DMS114 treated with DMSO at 0.1 percent for 48 hours (cell line): ENCODE data around the gene FAM20C.

ENCODE experiments used
- DNase-seq: peaks from one replicate; lab custom pipeline; 2025; ENCODE audit not compliant: unreplicated experiment; lab: John Stamatoyannopoulos, UW

Gene FAM20C

DNA sequence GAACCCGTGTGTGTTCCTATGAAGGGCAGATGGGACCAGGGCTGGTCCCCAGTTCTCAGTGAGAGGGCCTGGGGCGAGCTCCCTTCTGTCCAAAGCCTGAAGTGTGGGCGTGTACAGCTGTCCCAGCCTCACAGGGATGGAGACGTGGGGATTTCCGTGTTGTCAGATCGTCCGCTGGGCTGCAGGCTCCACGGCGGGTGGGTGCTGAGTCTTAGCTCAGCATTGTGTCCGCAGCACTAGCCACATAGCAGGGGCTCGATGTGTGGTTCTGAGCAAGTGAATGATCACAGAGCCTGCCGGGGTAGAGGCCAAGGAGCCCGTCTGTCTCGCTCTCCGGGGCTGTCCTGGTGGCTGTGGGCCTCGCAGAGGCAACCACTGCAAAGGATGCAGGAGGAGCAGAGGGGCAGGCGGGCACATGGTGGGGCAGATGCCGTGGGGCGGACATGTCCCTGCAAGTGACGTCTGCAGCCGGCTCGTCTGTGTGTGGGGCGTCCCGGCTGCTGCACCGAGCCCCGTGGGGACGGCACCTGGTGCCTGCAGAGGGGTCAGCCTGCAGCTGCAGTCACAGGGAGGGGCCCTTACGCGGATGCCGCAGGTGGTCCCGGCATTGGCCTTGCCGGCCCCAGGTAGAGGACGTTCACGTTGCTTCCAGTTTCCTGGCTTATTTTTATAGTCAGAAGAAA is 30.9 kb downstream of the FAM20C start:
- DNase-seq, result no peak

DNA sequence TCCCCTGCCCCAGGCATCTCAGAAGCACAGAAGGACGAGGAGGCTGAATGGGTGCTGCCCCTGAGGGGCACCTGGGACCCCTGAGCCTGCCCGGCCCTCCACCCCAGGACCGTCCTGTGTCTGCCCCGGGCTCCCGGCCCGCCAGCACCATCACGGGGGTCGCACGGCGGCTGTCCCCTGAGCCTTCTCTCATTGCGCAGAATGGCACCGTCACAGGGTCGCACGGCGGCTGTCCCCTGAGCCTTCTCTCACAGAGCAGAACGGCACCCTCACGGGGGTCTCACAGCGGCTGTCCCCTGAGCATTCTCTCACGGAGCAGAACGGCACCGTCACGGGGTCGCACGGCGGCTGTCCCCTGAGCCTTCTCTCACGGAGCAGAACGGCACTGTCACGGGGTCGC is 31.5 kb downstream of the FAM20C start:
- DNase-seq, result no peak

DNA sequence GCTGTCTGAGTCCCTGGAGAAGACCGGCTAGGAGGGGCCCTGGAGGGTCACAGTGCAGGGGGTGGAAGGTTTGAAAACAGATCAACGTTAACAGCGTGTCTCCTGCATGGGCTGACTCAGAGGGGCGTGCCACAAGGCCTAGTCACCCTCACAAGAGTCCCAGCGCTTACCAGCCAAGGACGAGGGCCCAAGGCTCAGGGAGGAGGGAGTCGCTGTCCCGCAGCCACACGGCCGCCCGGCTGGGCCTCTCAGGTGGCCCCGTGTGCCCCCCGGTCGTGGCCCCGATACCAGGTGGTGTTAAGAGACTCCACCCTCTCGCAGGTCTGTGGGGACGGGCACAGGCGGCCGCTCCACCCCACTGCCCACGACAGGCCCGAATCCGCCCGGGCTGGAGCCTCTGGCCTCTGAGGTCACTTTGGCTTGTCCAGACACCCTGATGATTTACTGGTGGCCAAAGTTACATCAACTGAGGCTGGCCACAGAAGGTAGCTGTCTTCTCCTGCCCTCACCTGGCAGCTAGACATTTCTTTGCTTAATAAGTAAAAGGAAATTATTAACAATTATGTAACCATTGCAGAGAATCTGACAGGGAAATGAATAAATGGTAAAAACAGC is 34.0 kb downstream of the FAM20C start:
- no peak for DNase-seq

DNA sequence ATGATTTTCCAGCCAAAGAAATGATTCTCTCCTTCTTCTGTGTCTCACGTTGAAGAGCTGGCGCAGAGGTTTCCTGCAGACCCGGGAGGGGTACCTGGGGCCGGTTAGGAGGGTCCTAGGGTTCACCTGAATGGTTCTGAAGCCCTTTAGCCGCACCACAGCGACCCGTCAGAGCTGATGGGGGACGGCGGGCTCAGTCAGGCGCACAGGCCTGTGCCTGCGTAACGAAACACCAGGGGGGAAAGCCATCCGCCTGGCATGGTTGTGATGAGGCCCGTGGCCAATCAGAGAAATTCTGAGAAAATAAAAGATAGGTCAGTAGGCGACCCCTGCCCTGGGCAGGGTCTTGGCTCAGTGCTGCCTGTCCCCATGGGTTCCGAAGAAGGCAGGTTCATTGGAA is 35.6 kb downstream of the FAM20C start:
- DNase-seq, result no peak

DNA sequence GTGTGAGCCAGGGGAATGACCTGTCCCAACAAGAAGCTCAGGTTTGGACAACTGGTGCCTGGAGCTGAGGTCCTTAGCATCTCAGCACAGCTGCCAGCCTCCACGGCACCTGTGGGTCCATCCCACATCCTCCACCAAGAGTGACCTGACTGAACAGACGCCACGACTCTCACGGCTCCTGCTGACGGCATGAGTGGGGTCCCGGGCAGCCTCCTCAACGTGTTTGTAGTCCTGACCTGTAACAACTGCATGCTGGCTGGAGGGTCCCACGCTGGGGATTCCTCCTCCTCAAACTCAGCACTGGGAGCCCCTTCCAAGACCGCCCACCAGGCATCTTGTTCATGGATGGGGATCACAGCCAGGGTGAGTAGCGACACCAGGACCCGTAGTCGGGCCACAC is 36.2 kb downstream of the FAM20C start:
- no peak for DNase-seq

DNA sequence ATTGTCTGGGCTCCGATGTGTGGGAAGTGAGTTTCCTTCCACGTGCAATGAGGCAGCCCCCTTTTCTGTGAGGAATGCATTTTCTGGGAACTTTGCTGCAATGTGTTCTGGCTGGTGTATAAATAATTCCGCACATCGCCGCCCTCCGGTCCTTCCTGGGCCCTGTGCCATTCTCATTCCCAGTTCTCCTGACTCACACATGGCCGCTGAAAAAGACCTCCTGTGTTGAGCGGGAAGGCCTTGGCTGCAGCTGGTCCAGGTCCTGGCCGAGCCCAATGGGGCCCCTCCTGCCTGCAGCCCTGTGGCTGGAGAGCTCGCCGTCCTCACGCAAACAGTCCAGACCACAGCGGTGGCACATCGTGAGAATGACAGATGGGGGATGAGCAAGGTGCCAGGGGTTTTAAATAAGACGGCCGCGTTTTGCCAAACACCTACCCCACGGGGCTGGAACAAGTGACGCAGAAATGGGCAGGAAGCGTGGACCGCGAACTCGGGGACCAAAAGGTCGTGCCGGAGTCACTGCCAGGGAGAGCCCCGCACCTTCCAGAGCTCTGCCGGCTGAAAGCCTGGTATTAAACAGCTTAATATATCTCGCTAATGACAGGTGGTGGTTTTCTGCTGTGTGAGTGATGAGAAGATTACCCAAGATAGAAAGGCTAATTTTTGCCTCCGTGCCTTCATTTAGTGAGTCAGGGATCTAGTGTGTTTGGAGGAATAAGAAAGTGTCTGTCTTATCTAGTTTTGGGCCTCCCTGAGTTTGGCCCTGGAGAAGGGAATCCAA is 37.0 kb downstream of the FAM20C start:
- DNase-seq, result no peak

DNA sequence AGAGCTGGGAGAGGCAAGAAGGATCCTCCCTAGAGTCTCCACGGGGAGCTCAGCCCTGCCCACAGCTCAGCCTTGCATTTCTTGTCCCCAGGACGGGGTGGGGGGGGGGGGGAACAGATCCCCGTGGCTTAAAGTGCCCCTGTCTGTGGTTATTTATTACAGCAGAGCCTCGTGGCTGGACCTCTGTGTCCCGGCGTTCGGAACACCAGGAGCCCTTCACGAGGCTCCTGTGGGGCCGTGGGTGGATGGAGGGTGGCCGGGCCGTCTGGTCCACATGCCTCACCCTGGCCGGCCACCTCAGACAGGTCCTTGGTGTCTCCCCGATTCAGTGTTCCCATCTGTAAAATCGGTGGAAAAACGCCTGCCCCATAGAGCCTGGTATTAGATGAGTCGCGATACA is 37.9 kb downstream of the FAM20C start:
- DNase-seq, result no peak

DNA sequence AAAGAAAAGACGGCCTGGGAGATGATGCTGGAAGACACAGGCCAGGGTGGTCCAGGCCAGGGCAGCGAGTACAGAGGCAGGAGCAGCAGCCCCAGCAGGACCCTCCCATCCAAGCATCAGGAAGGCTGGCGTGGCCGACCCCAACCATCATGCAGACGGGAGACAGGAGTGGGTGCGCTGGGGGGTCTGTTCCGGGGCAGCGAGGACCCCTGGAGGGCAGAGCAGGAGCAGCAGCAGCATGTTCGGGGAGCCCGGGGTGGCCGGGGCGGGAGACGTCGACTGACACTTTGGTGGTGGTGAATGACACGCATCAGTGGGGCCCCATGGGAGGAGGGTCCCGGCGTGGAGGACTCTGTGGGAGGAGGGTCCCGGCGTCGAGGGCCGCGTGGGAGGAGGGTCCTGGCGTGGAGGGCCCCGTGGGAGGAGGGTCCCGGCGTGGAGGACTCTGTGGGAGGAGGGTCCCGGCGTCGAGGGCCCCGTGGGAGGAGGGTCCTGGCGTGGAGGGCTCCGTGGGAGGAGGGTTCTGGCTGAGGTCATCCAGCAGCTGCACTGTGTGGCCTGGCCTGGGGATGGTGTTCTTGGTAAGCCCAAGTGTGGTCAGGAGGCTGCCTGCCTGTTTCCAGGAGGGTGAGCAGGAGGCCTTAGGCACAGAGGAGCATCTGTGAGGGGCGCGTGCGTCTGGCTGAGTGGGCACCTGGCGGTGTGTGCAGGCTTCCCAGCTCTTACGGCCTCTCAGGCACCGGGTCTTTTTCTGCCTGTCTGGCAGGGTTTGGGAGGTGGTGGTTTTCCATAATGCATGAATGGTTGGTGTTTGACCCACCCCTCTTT is 38.9 kb downstream of the FAM20C start:
- no peak for DNase-seq

DNA sequence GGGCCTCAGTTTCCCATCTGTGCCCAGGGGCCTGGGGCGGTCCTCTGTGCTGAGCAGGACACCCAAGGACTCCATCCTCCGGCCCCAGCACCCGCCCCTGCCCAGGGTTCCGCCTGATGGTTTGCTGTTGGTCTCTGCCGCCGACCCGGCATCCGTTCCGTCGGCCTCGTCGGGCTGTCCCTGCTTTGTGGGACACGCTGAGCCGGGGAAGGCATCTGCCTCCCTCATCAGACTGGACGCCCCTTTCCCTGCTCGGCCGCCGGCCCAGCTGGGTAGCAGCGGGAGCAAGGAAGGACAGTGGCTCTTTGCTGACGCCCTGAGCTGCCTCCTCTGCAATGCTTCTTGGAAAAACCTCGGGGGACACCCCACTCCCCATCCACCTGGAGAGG is 39.5 kb downstream of the FAM20C start:
- DNase-seq, result no peak

DNA sequence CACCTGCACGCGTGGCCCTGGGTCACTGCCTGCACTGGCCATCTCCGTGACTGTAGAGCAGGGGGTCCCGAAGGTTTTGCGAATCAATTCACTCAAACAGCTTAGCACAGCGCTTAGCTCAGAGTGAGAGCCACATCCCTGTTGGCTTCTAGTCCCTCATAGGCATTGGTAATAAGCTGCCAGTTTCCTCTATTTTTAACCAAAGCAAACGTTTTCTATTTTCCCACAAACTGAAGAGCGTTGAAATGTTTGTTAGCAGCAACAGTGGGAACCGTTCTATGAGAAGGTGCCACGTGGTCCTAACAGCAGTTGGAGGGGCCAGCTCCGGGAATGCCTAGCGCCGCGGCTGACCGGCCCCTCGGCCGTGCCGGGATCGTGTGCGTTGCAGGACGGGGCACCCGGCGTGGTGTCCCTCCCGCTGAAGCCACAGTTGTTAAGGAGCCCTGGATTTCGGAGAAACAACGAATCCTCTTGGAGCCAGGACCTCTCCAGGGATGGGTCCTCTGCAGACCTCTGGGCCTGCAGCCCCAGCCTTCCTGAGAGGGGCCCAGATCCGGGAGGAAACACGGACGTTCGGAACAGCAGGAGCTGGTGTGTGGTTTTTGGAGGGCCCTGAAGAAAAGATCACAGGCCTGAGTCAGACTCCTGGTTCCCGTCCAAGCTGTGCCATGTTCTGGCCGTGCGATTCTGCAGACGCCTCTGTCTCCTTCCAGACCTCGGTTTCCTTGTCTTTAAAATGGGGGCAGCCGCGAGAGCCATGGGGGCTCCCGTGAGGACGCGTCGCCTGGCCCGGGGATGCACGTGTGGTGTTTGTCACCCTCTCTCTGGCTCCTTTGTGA is 40.3 kb downstream of the FAM20C start:
- no peak for DNase-seq

DNA sequence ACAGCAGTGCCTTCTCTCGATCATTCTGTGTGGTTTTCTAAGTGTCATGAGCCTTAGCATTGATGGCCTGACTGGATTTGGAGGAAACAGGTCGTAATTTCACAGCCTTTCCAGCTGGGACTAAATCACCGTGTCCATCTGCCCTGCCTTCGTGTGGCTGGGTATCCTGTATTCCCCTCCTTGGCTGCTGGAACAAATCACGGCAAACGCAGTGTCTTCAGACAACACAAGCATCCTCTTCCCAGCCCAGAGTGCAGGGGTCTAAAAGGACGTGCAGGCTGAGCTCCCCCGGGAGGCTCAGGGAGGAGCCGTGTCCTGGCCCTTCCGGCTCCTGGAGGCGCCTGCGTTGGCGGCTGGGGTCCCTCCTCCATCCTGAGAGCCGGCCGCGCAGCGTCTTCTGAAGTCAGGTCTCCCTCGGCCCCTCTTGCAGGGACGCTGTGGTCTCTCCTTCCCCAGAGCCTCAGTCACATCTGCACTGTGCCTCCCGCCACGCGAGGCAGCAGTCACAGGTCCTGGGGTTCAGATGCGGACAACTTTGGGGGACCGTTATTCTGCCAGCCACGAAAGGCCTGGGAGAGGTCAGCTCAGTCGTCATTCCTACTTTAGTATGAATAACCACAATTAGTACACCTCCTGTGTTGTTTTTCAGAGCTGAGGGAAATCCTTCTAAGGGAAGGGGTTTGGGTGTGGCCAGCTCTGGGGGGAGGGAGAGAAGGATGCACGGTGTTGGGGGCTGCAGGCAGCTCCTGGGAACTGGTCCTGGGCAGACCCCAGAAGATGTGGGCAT is 41.1 kb downstream of the FAM20C start:
- DNase-seq, result no peak

DNA sequence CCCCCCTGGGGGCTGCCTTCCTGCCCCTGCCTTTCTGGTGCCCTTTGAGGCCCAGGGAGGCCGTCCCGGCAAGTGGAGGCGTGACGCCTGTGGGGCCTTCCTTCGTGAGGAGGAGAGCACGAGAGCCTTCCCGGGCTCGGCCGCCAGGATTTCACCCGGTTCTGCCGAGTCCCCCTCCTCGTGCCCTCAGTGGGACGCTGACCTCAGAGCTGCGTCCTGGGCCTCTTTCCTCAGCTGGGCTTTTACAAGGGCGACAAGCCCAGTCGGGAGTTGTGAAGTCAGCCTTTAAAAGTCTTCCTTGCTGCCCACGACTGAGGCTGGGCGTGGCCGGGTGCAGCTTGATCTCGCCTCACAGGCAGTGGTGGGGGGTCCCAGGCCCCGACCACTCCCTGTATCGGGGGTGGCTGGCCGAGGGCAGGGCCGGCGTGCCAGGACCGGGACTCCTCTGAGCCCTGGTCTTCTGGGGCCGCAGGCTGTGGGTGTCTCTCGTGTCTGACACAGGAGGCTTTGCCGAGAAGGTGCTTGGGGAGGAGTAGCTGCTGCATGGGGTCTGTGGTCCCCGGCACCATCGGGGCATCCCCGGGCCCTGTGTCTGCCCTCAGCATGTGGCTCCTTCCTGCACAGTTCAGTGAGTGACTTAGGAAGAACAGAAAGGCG is 41.8 kb downstream of the FAM20C start:
- DNase-seq, result no peak

DNA sequence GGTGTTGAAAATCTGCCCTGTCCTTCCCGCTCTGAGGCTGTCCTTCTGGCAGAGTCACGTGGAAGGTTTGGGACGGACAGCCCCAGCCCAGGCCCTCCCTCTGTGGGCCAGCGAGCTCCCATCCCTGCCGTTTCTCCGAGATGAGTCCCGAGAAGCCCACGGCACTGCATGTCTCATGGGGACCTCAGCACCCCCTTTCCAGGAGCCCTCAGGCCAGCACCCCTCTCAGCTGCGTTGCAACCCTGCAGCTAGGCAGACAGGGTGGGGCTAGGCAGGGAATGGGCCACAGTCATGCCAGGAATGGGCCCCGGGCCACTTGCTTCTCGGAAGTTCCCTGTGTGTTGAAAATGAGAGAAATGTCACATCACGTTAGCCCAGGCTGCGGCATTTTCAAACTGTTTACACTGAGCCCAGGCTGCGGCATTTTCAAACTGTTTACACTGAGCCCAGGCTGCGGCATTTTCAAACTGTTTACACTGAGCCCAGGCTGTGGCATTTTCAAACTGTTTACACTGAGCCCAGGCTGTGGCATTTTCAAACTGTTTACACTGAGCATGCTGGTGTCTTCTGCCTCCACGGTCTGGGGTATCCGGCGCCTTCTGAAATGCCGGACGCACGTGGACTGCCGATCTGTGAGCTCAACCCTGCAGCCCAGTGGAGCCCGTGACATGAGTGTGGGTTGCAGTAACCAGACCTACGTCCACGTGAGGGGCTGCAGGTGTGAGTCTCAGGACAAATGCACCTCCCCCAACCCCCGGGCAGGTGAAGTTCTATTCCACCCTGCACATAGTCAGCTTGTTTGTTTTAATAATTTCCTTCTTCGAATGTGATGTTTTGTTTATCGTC is 42.6 kb downstream of the FAM20C start:
- DNase-seq, result no peak

DNA sequence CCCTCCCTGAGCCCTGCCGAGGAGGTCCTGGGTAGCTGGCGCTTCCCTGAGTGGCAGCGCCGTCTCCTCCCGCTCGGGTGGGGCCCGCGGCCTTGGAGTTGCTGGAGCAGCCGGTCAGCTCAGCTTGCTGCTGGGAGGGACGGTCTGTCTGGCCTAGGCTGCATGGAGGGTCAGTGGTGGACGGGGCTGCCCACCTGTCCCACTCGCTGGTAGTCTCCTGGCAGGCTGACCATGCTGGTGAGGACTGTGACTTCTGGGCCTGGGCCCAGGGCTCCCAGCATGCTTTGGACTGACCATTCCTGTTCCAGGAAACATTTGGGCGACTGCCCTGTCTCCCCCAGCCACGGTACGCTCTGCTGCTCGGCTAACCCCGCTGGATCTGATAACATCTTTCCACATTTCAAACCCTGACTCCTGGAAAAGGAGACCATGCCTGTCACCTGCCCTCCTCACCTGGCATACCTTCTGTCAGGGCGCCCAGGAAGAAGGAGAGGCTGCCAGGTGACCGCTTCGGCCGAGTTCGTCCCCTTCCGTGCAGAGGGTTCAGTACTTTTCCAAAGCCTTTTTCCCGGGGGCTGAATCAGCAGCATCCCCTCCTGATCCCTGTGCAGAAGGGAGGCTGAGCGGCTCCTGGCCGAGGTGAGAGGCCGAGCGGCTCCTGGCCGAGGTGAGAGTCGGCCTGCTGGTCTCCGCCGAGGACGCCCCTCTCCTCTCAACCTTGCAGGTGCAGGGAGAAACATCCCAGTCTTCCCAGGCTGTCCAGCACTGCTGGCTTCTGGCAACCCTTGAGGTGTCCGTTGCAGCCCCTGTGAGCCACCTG is 43.4 kb downstream of the FAM20C start:
- DNase-seq, result no peak

DNA sequence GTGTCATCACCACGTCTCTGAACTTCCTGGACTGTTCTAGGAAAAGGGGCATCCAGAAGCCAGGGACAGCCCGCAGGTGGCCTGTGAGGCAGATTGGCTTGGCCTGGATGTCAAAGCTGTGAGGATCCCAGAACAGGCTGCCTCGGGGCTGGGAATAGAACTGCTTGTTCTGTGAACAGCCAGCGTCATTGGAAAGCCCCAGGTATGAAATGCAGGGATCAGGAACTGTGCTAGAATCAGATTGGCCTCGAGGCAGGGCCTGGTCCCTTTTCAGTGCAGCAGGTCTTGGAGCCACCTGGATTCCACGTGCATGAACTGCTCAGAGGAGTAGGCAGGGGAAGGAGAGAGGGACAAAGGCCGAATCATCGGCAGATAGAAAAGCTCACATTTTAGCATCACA is 44.6 kb downstream of the FAM20C start:
- no peak for DNase-seq

DNA sequence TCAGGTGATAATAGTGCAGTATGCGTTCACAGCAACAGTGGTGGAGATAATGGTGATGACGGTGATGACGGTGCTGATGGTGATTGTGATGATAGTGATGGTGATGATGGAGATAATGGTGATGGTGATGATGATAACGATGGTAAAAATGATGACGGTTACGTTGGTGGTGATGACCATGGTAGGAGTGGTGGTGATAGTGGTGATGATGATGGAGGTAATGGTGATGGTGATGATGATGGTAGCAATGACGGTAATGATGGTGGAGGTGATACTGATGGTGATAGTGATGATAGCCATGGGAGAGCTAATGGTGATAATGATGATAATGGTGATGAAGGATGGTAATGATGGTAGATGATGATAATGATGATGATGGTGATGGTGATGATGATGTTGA is 45.0 kb downstream of the FAM20C start:
- no peak for DNase-seq

DNA sequence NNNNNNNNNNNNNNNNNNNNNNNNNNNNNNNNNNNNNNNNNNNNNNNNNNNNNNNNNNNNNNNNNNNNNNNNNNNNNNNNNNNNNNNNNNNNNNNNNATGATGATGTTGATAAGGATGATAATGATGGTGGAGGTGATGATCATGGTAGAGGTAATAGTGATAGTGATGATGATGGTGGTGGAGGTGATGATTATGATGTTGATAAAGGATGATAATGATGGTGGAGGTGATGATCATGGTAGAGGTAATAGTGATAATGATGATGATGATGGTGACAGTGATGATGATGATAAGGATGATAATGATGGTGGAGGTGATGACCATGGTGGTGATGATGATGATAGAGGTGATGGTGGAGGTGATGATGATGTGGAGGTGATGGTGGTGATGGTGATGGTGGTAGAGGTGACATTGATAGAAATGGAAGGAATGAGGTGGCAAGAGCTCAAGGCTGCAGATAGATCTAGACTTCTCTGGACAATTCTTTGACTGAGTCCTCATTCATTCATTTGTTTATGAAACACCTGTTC is 47.8 kb downstream of the FAM20C start:
- DNase-seq, result no peak
